ENCODE data around the gene CADPS.

Gene CADPS

DNA sequence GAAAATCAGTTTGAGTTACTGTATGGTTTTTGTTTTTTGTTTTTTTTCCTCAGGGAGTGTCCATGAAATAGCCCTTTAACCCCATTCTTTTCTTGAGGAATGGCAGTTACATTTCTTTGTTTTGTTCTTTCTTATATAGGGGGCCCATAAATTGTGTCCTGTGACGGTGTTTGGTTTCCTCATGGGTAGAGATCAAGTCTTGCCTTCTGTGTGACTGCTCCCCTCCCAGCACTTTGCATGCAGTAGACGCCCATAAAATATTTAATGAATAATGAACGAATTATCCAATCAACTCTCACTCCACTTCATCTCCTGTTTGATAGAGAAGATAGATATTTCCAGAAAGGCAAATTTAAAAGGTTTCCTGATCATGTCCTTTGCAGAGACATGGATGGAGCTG is 78.1 kb downstream of the CADPS start:
- TF ChIP-seq, protein P1, sequence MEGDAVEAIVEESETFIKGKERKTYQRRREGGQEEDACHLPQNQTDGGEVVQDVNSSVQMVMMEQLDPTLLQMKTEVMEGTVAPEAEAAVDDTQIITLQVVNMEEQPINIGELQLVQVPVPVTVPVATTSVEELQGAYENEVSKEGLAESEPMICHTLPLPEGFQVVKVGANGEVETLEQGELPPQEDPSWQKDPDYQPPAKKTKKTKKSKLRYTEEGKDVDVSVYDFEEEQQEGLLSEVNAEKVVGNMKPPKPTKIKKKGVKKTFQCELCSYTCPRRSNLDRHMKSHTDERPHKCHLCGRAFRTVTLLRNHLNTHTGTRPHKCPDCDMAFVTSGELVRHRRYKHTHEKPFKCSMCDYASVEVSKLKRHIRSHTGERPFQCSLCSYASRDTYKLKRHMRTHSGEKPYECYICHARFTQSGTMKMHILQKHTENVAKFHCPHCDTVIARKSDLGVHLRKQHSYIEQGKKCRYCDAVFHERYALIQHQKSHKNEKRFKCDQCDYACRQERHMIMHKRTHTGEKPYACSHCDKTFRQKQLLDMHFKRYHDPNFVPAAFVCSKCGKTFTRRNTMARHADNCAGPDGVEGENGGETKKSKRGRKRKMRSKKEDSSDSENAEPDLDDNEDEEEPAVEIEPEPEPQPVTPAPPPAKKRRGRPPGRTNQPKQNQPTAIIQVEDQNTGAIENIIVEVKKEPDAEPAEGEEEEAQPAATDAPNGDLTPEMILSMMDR (conservative IDR thresholded peaks at IDR 0.05; ENCODE audit: low read depth) = no peak
- no peak for DNase-seq (ENCODE audit: low spot score)
- POLR2A ChIA-PET (ENCODE audit: low non-redundant PET) = no interaction called here
- CTCF ChIA-PET = no interaction called here
- no peak overlapping the region for H3K27ac ChIP-seq

DNA sequence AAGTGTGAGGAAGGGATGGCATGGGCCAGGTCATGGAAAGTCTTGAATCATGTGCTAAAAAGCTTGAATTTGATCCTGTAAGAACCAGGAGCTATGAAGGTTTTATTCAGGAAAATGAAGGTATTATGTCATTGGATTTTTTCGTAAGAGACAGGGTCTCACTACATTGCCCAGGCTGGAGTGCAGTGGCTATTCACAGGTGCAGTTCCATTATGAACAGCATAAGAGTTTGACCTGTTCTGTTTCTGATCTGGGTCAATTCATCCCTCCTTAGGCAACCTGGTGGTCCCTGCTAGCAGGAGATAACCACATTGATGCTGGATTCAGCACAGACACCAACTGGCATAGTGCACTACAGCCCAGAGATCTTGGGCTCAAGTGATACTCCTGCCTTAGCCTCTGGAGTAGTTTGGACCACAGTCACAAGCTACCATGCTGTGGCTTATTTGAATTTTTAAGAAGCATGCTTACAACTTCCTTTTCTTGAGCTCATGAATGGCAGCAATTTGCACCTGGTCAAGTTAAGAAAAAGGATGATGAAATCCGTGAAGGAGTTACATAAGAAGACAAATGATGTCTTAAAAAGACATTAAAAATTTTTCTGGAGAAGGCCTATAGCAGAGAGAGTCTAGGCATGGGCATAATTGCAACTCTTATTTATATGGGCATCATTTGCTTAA is 79.1 kb downstream of the CADPS start:
- H3K27ac ChIP-seq = no peak overlapping the region
- DNase-seq (ENCODE audit: low spot score) = no peak
- TF ChIP-seq, protein P1 (conservative IDR thresholded peaks at IDR 0.05; ENCODE audit: low read depth) = no peak
- ChIA-PET POLR2A (ENCODE audit: low non-redundant PET) (no interaction called here), CTCF (no interaction called here)

DNA sequence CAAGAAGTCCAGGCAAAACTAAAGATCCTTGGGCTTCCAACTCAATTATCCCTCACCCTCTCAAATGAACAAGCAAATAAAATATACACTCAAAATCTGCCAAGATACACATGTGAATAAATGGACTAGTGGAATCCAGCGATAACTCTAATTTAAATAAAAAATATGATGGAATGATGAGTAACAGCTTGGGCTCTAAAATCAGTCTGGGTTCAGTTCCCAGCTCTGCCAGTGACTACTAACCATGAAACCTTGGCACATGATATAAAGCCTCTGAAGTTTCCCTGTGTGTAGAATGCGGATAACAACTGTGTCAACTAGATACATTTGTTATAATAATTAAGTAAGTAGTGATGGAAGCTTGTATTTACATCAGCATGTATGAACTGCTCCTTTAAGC is 81.3 kb downstream of the CADPS start:
- POLR2A ChIA-PET (ENCODE audit: low non-redundant PET) = no interaction called here
- no peak overlapping the region for H3K27ac ChIP-seq
- CTCF ChIA-PET = no interaction called here
- TF ChIP-seq, protein P1 (conservative IDR thresholded peaks at IDR 0.05; ENCODE audit: low read depth) = no peak
- no peak for DNase-seq (ENCODE audit: low spot score)

DNA sequence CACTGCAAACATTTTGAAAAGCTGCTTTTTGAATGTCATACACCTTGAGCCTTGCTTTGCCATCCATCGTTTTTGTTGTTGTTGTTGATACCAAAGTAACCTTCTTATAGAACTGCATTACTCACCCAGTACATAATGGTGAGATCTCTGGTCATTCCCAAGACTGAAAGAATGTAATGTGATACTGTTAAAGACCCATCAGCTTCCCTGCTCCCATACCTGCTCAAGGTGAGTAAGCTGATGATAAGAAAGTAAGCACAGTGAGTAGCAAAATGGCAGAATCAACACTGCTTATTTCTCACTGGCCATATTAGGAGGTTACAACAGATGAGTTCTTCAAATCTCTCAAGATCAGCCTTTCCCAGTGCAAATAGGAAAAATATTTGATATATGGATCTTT is 89.8 kb downstream of the CADPS start:
- no peak overlapping the region for H3K27ac ChIP-seq
- POLR2A ChIA-PET (ENCODE audit: low non-redundant PET) = interaction anchor here (0.6 kb wide), 1 partner anchor 608 kb away, joined by 12 read pairs; no protein-coding TSS in a partner anchor
- peak; percentile 5 for DNase-seq (ENCODE audit: low spot score)
- CTCF ChIA-PET = no interaction called here
- TF ChIP-seq, protein P1 (conservative IDR thresholded peaks at IDR 0.05; ENCODE audit: low read depth) = no peak

DNA sequence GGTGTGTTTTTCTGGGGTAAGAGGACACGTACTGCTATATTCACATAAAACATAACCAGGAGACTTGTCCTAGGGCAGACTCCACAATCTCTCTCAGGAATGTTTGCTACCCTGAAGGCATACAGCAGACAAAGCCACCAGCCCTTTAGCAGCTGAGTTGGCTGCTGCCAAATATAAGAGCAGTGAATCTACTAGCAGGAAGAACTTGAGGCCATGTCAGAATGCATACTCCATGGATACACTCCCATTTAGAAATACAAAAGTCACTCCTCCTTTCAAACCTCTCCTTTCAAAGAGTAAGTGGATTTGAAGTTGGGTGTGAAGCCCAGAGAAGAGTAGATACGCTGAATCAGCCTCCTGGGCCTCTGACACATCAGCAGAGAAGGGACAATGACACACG is 94.1 kb downstream of the CADPS start:
- DNase-seq (ENCODE audit: low spot score) = no peak
- POLR2A ChIA-PET (ENCODE audit: low non-redundant PET) = no interaction called here
- H3K27ac ChIP-seq = no peak overlapping the region
- CTCF ChIA-PET = no interaction called here
- TF ChIP-seq, protein P1 (conservative IDR thresholded peaks at IDR 0.05; ENCODE audit: low read depth) = no peak

DNA sequence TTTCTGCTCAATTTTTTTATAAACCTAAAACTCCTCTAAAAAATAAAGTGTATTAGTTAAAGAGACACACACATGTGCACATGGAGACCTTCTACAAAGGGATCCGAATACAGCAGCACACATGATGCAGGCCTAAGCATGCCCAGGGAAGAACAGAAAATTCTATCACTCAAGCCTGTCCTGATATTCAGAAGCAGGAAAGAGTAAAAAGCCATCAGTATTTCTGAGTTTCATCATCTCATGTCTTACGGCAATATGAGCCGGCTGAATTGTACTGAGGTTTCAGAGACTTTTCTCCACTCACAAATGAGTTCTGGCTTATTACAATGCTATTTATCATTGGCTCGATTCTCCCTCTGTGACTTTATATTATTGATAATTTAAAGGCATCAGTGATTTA is 97.5 kb downstream of the CADPS start:
- ChIA-PET CTCF (no interaction called here), POLR2A (ENCODE audit: low non-redundant PET) (no interaction called here)
- H3K27ac ChIP-seq = no peak overlapping the region
- TF ChIP-seq, protein P1 (conservative IDR thresholded peaks at IDR 0.05; ENCODE audit: low read depth) = no peak
- no peak for DNase-seq (ENCODE audit: low spot score)
